ENCODE data around the gene TMEFF1. TPM values are rescaled to one million over a fixed set of nuclear protein-coding genes. Genes with fewer than 3 reads are reported as not detected.
"Not testable (repeated sequence)": the region's sequence is repeated elsewhere in the genome, so short reads cannot be mapped to it uniquely, and the experiment has no call there.

The TMEFF1 gene
- total RNA-seq, 2 donors from 2014 or later, result 0.37 TPM; not detected in 1

DNA sequence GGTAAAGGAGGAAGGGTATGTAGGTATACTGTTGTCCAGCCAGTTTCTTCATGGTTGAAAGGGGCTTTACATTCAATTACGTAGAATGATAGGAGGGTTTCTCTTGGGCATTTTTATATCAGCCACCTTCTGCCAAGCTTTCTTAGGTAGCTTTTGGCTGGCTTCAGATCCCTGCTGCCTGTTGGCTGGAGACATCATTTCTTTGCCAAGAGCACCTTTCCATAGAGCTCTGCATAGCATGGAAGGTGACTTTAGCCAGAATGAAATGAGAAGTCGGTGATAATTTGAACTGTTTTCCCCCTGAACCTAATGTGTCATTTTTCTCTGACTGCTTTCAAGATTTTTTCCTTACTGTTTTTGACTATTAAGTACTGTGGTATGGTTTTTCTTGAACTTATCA is 26.9 kb downstream of the TMEFF1 start:
- H3K4me3 ChIP-seq, result no peak overlapping the region
- H3K27me3 ChIP-seq, result no peaks in the 10 kb centered on the region
- no peak overlapping the region for H3K27ac ChIP-seq
- no peaks in the 10 kb centered on the region for H3K36me3 ChIP-seq
- H3K4me1 ChIP-seq, result no peaks in the 10 kb centered on the region
- TF ChIP-seq, protein P1, sequence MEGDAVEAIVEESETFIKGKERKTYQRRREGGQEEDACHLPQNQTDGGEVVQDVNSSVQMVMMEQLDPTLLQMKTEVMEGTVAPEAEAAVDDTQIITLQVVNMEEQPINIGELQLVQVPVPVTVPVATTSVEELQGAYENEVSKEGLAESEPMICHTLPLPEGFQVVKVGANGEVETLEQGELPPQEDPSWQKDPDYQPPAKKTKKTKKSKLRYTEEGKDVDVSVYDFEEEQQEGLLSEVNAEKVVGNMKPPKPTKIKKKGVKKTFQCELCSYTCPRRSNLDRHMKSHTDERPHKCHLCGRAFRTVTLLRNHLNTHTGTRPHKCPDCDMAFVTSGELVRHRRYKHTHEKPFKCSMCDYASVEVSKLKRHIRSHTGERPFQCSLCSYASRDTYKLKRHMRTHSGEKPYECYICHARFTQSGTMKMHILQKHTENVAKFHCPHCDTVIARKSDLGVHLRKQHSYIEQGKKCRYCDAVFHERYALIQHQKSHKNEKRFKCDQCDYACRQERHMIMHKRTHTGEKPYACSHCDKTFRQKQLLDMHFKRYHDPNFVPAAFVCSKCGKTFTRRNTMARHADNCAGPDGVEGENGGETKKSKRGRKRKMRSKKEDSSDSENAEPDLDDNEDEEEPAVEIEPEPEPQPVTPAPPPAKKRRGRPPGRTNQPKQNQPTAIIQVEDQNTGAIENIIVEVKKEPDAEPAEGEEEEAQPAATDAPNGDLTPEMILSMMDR (IDR thresholded peaks at IDR 0.05), result no peak
- H3K9me3 ChIP-seq, result no peaks in the 10 kb centered on the region
- DNase-seq (ENCODE audit: low spot score), result no peak

DNA sequence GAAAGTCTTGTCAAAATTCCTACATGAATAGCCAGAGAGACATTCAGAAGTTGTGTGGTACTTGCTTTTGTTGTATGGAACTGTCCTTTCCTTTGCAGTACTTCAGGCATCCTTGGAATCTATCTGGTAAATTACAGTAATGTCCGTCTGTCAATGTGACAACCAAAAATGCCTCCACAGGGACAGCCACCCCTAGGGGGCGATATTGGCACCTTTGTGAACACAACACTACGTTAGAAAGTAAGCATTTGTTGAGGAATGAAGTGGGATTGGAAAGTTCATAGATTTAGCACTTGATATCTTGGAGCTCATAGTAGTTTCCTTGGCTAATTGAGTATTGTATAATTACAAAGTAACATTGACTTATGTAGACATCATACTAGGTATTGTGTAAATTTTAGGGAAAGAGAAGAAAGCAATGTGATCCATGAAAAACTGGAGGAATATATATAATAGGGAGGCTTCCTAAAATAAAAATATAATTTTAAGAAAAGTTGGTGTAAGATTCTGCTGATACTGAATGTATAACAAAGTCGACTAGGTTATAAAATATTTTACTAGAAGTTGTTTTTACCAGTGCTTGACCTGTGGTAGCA is 32.7 kb downstream of the TMEFF1 start:
- Histone ChIP-seq H3K27me3 (no peaks in the 10 kb centered on the region), H3K4me3 (no peak overlapping the region), H3K9me3 (no peaks in the 10 kb centered on the region), H3K4me1 (no peaks in the 10 kb centered on the region), H3K27ac (no peak overlapping the region), H3K36me3 (no peaks in the 10 kb centered on the region)
- DNase-seq (ENCODE audit: low spot score), result no peak
- TF ChIP-seq, protein P1 (IDR thresholded peaks at IDR 0.05), result peak in 1 of 2 donors; percentile 74

DNA sequence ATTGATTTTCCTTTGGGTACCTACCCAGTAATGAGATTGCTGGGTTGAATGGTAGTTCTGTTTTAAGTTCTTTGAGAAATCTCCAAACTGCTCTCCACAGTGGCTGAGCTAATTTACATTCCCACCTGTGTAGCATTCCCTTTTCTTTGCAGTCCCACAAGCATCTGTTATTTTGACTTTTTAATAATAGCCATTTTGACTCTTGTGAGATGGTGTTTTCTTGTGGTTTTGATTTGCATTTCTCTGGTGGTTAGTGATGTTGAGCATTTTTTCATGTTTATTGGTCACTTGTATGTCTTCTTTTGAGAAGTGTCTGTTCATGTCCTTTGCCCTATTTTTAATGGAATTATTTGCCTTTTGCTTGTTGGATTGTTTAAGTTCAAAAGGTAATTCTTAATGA is 34.4 kb downstream of the TMEFF1 start:
- not testable (repeated sequence) for H3K27ac ChIP-seq; H3K4me3 ChIP-seq; H3K4me1 ChIP-seq; DNase-seq (ENCODE audit: low spot score); H3K36me3 ChIP-seq; H3K9me3 ChIP-seq; H3K27me3 ChIP-seq

DNA sequence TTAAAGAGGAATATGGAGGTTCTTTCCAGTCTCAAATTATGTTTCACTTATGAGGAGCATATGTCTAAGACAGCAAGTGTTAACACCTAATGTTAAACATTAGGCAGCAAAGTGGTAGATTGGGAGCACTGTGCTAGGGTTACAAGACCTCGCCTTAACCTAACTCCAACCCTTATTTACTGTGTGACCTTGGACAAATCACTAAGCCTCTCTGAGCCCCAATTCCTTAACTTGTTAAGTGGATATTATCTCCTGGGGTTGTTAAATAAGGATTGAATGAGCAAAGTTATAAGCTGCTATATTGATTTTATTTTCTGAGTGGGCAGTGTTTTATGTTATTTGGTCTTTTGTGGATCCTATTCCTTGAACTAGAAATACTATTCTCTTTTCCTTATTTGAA is 38.3 kb downstream of the TMEFF1 start:
- no peak for DNase-seq (ENCODE audit: low spot score)
- Histone ChIP-seq H3K4me1 (no peaks in the 10 kb centered on the region), H3K27ac (no peak overlapping the region), H3K36me3 (no peaks in the 10 kb centered on the region), H3K9me3 (no peaks in the 10 kb centered on the region), H3K27me3 (no peaks in the 10 kb centered on the region), H3K4me3 (no peak overlapping the region)
- TF ChIP-seq, protein P1 (IDR thresholded peaks at IDR 0.05), result no peak

DNA sequence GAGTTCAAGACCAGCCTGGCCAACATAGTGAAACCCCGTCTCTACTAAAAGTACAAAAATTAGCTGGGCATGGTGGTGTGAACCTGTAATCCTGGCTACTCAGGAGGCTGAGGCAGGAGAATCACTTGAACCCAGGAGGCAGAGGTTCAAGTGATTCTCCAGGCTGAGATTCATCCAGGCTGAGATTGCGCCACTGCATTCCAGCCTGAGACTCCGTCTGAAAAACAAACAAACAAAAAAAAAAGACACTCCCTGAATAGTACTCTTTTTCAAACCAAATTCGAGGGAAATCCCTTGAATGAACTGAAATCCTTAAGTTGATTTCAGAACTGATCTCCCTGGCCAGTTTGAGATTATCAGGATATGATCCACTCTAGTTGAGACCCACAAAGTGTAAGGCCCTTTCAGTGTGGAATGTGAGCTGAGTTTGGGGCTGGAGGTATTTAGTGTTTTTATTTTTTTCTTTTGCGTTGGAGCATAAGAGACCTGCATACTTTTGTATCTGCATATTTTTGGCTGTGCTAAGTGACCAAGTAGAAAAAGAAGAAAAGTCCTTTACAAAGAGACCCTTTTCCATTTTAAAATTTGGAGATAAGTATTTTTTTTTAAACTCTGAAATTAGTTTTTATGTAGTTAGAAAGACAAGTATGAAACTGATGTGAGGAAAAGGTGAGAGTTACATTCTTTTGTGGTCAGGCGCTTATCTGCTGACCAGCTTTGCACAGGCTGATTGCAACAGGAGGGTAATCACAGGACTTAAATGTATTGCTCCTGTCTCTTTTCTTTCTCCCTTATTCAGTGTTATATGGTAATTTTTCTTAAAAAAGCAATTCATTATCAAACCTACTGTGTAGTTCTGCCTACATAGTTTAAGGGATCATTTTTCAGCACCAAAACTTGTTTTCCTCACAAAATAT is 42.9 kb downstream of the TMEFF1 start:
- H3K27me3 ChIP-seq, result no peaks in the 10 kb centered on the region
- H3K36me3 ChIP-seq, result no peaks in the 10 kb centered on the region
- no peaks in the 10 kb centered on the region for H3K4me1 ChIP-seq
- no peak overlapping the region for H3K4me3 ChIP-seq
- no peak for DNase-seq (ENCODE audit: low spot score)
- TF ChIP-seq, protein P1 (IDR thresholded peaks at IDR 0.05), result no peak
- no peaks in the 10 kb centered on the region for H3K9me3 ChIP-seq
- H3K27ac ChIP-seq, result no peak overlapping the region

DNA sequence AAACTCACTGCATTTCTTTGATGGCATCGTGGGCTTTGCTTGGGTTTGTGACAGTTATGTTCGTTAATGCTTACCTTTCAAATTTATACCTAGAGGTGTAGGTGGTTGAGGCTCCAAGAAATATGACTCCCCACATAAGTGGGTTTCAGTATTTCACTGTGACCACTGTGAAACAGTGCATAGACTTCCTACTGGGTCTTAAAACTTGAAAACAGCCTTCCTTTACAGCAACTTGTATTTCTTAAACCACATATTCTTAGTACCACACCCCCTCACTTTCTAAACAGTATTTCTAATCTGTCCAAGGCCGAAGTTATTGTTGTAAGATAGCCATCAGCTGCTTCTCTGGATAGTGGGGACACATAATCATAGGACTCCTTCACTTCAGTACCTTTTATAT is 48.3 kb downstream of the TMEFF1 start:
- TF ChIP-seq, protein P1 (IDR thresholded peaks at IDR 0.05), result no peak
- no peaks in the 10 kb centered on the region for H3K36me3 ChIP-seq
- no peaks in the 10 kb centered on the region for H3K4me1 ChIP-seq
- H3K27me3 ChIP-seq, result no peaks in the 10 kb centered on the region
- no peak overlapping the region for H3K27ac ChIP-seq
- no peak overlapping the region for H3K4me3 ChIP-seq
- DNase-seq (ENCODE audit: low spot score), result no peak
- no peaks in the 10 kb centered on the region for H3K9me3 ChIP-seq

All from right atrium auricular region (tissue), 2 donors.